ENCODE results near the gene LTBP3. TPM values are rescaled to one million over a fixed set of nuclear protein-coding genes. Genes with fewer than 3 reads are reported as not detected.

LTBP3 gene
- total RNA-seq, 1 donor = 41.6 TPM

DNA sequence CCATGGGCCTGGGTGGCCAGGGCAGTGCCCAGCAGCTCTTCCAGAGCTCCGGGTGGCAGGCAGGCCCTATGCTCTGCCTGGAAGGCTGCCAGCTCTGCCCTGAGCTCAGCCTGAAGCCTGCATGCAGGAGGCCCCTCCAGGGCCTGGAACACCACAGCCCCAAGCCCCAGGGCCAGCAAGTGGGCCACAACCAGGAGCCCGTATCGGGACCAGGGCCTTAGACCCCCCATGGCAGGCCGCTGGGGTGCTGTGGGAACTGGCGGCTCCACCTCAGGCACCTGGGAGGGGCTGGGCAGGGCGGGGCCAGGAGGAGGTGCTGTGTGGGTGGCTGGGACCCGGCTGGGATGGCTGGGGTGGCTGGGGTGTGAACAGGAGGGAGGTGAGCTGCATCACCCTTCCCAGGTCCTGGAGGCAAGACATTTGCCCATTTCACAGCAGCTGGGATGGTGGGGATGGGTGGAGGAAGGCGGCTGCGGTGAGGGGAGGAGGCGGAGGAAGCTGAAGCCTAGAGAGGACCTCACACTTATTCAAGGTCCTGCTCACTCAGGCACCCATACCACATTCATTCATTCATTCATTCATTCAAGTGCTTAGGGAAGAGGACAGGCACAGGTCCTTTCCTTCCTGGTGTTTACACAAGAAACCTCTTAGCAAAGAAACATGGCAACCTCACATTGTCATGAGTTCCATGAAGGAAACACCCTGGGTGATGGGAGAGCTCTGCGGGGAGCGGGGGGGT lies 37.6 kb upstream of the LTBP3 start, which contains the start of gene KCNK7:
Gene KCNK7, minus strand, starts transcription at position 258 of the 739 bp plus-strand sequence. Its CDS starts 28 bp downstream, at position 230.
- H3K4me3 ChIP-seq (ENCODE audit: insufficient read depth, low read length) = no peak within 1 kb of the TSS
- no peaks in the 10 kb centered on the region for H3K4me1 ChIP-seq (ENCODE audit: insufficient read depth, low read length)
- H2AFZ ChIP-seq (ENCODE audit: low read length) = no peak within 1 kb of the TSS
- H3K79me2 ChIP-seq (ENCODE audit: insufficient read depth, low read length) = no peaks in the 10 kb centered on the region
- H3K4me2 ChIP-seq (ENCODE audit: insufficient read depth, low read length) = no peak within 1 kb of the TSS
- no peaks in the 10 kb centered on the region for H4K20me1 ChIP-seq (ENCODE audit: insufficient read depth, low read length)
- peak; percentile 91 for DNase-seq (ENCODE audit: insufficient read length, low spot score, missing footprints)
- peaks cover 29% of the 10 kb centered on the region for H3K36me3 ChIP-seq (ENCODE audit: insufficient read depth, low read length)
- no peaks in the 10 kb centered on the region for H3K9me3 ChIP-seq (ENCODE audit: low read depth, low read length)
- H3K27ac ChIP-seq (ENCODE audit: low read depth, low read length) = no peak within 1 kb of the TSS
- H3K27me3 ChIP-seq (ENCODE audit: insufficient read depth, low read length) = no peaks in the 10 kb centered on the region
- TF ChIP-seq, protein P1, sequence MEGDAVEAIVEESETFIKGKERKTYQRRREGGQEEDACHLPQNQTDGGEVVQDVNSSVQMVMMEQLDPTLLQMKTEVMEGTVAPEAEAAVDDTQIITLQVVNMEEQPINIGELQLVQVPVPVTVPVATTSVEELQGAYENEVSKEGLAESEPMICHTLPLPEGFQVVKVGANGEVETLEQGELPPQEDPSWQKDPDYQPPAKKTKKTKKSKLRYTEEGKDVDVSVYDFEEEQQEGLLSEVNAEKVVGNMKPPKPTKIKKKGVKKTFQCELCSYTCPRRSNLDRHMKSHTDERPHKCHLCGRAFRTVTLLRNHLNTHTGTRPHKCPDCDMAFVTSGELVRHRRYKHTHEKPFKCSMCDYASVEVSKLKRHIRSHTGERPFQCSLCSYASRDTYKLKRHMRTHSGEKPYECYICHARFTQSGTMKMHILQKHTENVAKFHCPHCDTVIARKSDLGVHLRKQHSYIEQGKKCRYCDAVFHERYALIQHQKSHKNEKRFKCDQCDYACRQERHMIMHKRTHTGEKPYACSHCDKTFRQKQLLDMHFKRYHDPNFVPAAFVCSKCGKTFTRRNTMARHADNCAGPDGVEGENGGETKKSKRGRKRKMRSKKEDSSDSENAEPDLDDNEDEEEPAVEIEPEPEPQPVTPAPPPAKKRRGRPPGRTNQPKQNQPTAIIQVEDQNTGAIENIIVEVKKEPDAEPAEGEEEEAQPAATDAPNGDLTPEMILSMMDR (IDR thresholded peaks at IDR 0.05; ENCODE audit: extremely low read depth, low read depth, low read length) = no peak

DNA sequence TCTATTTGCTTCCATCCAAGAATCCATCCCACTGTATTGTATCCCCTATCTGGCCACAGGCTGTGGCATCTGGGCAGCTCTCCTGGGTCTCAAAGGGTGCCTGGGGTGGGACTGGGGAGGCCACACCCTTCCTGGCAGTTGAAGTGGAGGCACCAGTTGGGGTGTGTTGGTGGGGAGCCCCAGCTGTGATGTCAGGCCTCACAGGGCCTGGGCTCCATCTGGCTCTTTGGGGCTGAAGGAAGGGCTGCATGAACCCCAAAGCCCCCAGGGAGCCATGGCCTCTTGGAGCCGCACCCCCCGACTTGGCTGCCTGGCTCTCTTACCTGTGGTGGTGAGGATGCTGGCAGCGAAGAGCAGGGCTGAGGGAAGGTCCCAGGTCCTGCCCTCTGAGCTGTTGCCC lies 37.0 kb upstream of the LTBP3 start:
- Histone ChIP-seq H3K27me3 (ENCODE audit: insufficient read depth, low read length) (no peaks in the 10 kb centered on the region), H3K79me2 (ENCODE audit: insufficient read depth, low read length) (no peaks in the 10 kb centered on the region), H3K36me3 (ENCODE audit: insufficient read depth, low read length) (peaks cover 34% of the 10 kb centered on the region), H3K4me1 (ENCODE audit: insufficient read depth, low read length) (no peaks in the 10 kb centered on the region), H3K4me2 (ENCODE audit: insufficient read depth, low read length) (no peak overlapping the region), H2AFZ (ENCODE audit: low read length) (no peak overlapping the region), H3K27ac (ENCODE audit: low read depth, low read length) (no peak overlapping the region), H3K4me3 (ENCODE audit: insufficient read depth, low read length) (no peak overlapping the region), H4K20me1 (ENCODE audit: insufficient read depth, low read length) (no peaks in the 10 kb centered on the region), H3K9me3 (ENCODE audit: low read depth, low read length) (no peaks in the 10 kb centered on the region)
- TF ChIP-seq, protein P1 (IDR thresholded peaks at IDR 0.05; ENCODE audit: extremely low read depth, low read depth, low read length) = no peak
- peak; percentile 93 for DNase-seq (ENCODE audit: insufficient read length, low spot score, missing footprints)

DNA sequence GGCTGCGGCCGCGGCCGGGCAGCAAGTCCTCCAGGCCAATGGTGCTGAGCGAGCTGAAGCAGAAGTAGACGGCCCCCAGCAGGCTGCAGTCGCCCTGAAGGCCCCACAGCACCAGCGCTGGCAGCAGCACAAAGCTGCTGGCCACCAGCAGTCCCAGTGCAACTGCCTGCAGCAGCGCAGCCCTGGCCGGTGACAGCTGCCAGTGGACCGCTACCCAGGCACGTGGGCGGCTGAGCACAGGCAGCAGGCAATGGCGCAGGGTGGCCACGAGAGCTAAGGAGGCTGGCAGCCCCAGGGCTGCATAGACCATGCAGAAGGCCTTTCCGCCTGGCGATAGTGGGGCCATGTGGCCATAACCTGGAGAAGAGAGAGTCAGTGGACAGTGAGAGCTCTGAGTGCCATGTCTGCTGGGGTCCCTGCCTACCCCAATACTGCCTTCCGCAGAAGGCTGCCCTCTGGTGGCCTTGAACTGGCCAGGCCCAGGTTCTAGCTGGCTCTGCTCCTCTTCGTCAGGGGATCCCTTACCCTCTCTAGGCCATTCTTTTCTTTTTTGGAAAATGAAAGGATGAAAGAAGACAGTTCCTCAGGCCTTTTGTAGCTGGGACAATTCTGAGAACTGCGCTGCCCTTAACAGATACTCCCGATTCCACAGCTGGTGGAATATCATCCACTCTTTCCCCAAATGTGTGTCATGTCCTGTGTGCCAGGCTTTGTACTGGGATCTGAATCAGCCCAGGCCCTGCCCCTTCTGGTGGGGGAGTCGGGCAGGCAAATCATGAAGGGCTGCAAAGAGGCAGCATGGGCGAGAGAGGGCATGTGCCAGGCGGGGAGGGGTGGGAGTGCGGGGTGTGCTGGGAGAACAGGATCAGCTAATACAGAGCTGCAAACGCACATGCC lies 35.6 kb upstream of the LTBP3 start:
- Histone ChIP-seq H3K9me3 (ENCODE audit: low read depth, low read length) (no peaks in the 10 kb centered on the region), H3K36me3 (ENCODE audit: insufficient read depth, low read length) (peaks cover 39% of the 10 kb centered on the region), H3K4me2 (ENCODE audit: insufficient read depth, low read length) (no peak overlapping the region), H3K27ac (ENCODE audit: low read depth, low read length) (no peak overlapping the region), H3K4me1 (ENCODE audit: insufficient read depth, low read length) (no peaks in the 10 kb centered on the region), H2AFZ (ENCODE audit: low read length) (no peak overlapping the region), H3K27me3 (ENCODE audit: insufficient read depth, low read length) (no peaks in the 10 kb centered on the region), H3K79me2 (ENCODE audit: insufficient read depth, low read length) (no peaks in the 10 kb centered on the region), H3K4me3 (ENCODE audit: insufficient read depth, low read length) (no peak overlapping the region), H4K20me1 (ENCODE audit: insufficient read depth, low read length) (no peaks in the 10 kb centered on the region)
- TF ChIP-seq, protein P1 (IDR thresholded peaks at IDR 0.05; ENCODE audit: extremely low read depth, low read depth, low read length) = peak; percentile 73
- peak; percentile 98 for DNase-seq (ENCODE audit: insufficient read length, low spot score, missing footprints)
